GM12878 (cell line): Measurements from ENCODE around the gene SPX. TPM values are rescaled to one million over a fixed set of nuclear protein-coding genes. Genes with fewer than 3 reads are reported as not detected.

Experiments
- ATAC-seq: fragments of 200-7000 bp; cut with Tn5 transposase; 3 replicates; pipeline ENCODE4 v1.9.1; 2020; ENCODE audit warnings: mild to moderate bottlenecking, moderate library complexity
- BruUV-seq: library from RNA; stranded (reverse); fragments of 400-500 nt; replicated peaks from 2 replicates; lab custom pipeline; 2021; lab: Mats Ljungman, UMichigan
- CTCF ChIA-PET: fragments of 300-600 bp; sonication (Branson Sonifier 250); formaldehyde crosslinking; extraction: SDS; loops from one replicate; lab custom pipeline; 2021; ENCODE audit warnings: inconsistent platforms; lab: Yijun Ruan, JAX
- POLR2A ChIA-PET: fragments of 350-600 bp; formaldehyde crosslinking; extraction: SDS; loops from one replicate; lab custom pipeline; 2021; ENCODE audit warnings: inconsistent platforms; lab: Charles Lee
- RAD21 ChIA-PET: fragments of 300-600 bp; sonication (Branson Sonifier 250); formaldehyde crosslinking; loops from one replicate; lab custom pipeline; 2023; ENCODE audit warnings: antibody characterized with exemption; ENCODE audit not compliant: unreplicated experiment; lab: Charles Lee
- SMC1A ChIA-PET: fragments of 300-600 bp; sonication (Branson Sonifier 250); formaldehyde crosslinking; loops from one replicate; lab custom pipeline; 2023; ENCODE audit not compliant: unreplicated experiment, uncharacterized antibody; lab: Charles Lee
- DNase-seq: peaks from one replicate; pipeline ENCODE4 v3.0.0-alpha.2; 2011; ENCODE audit warnings: low read depth, low spot score
- FAIRE-seq: peaks from 3 replicates; lab custom pipeline; 2011; peaks lifted over from hg19 to GRCh38; lab: Jason Lieb, UNC
- H2AFZ ChIP-seq: 2 replicates; pipeline ENCODE4 v1.6.0; 2011; ENCODE audit warnings: low read depth, low read length, control low read depth; ENCODE audit not compliant: control insufficient read depth
- H3K27ac ChIP-seq: 2 replicates; pipeline ENCODE4 v1.5.1; 2011; ENCODE audit warnings: control low read depth; ENCODE audit not compliant: control insufficient read depth, insufficient read depth
- H3K27me3 ChIP-seq, 2 experiments: replicated peaks in 1 of 2; 2 replicates each; pipeline versions ENCODE4 v1.6.0 to v1.6.1; 2011; ENCODE audit warnings: low read length in 1 of 2; ENCODE audit not compliant: control insufficient read depth in 2 of 2, insufficient read depth in 2 of 2
- H3K36me3 ChIP-seq, 2 experiments: 2 replicates each; pipeline ENCODE4 v1.5.1; 2011; ENCODE audit warnings: low read length in 1 of 2; ENCODE audit not compliant: control insufficient read depth in 2 of 2, insufficient read depth in 2 of 2
- H3K4me1 ChIP-seq: 2 replicates; pipeline ENCODE4 v1.6.1; 2011; ENCODE audit warnings: mild to moderate bottlenecking, low read length, moderate library complexity, mixed read lengths; ENCODE audit not compliant: control insufficient read depth, insufficient read depth
- H3K4me2 ChIP-seq: 2 replicates; pipeline ENCODE4 v1.6.0; 2011; ENCODE audit warnings: control low read depth; ENCODE audit not compliant: control insufficient read depth, insufficient read depth
- H3K4me3 ChIP-seq: fragments of 200-600 bp; sonication (generic); 2 replicates; pipeline ENCODE4 v1.5.1; 2016
- H3K79me2 ChIP-seq: 2 replicates; pipeline ENCODE4 v1.6.0; 2011; ENCODE audit warnings: low read length; ENCODE audit not compliant: control insufficient read depth, insufficient read depth
- H3K9ac ChIP-seq: 2 replicates; pipeline ENCODE4 v1.8.0; 2011; ENCODE audit warnings: low read length, control low read depth, mixed read lengths; ENCODE audit not compliant: control insufficient read depth, insufficient read depth
- H3K9me3 ChIP-seq: replicated peaks from 3 replicates; pipeline ENCODE4 v1.5.1; 2011; ENCODE audit warnings: mild to moderate bottlenecking, low read length; ENCODE audit not compliant: control insufficient read depth, insufficient read depth
- H4K20me1 ChIP-seq: 2 replicates; pipeline ENCODE4 v1.6.0; 2011; ENCODE audit not compliant: control insufficient read depth, insufficient read depth
- ATF2 ChIP-seq: IDR thresholded peaks from 2 replicates; pipeline ENCODE4 v1.6.1; 2012; ENCODE audit warnings: low read length, inconsistent platforms
- ATF3 ChIP-seq: IDR thresholded peaks from 2 replicates; pipeline ENCODE4 v1.6.1; 2011; ENCODE audit warnings: low read depth, mild to moderate bottlenecking, low read length, moderate library complexity, borderline replicate concordance; ENCODE audit errors: extremely low read depth
- EGR1 ChIP-seq, 2 experiments: IDR thresholded peaks; 1 replicate in 1 of 2; 2 replicates in 1 of 2; pipeline ENCODE4 v1.6.1; 2011 to 2012; ENCODE audit warnings: low read depth in 2 of 2, low read length in 2 of 2, borderline replicate concordance in 1 of 2, mild to moderate bottlenecking in 1 of 2, moderate library complexity in 1 of 2
- GATAD2B ChIP-seq: fragments of 450-650 bp; conservative IDR thresholded peaks from 2 replicates; pipeline ENCODE4 v1.6.1; 2017; ENCODE audit warnings: low read depth, mild to moderate bottlenecking, moderate library complexity
- IKZF2 ChIP-seq, 2 experiments: fragments of 450-650 bp; IDR thresholded peaks; 2 replicates each; pipeline ENCODE4 v1.6.1; 2017; ENCODE audit warnings: mild to moderate bottlenecking in 2 of 2, moderate library complexity in 2 of 2
- JUNB ChIP-seq: IDR thresholded peaks from 2 replicates; pipeline ENCODE4 v1.6.1; 2016; ENCODE audit warnings: antibody characterized with exemption, mild to moderate bottlenecking
- MLLT1 ChIP-seq: fragments of 450-650 bp; IDR thresholded peaks from 2 replicates; pipeline ENCODE4 v1.6.1; 2016; ENCODE audit warnings: mild to moderate bottlenecking
- NFYA ChIP-seq: IDR thresholded peaks from 2 replicates; pipeline ENCODE4 v1.6.1; 2011; ENCODE audit warnings: low read depth, mild to moderate bottlenecking, low read length, improper control_type of control experiment, borderline replicate concordance
- PML ChIP-seq: IDR thresholded peaks from 2 replicates; pipeline ENCODE4 v1.6.1; 2012; ENCODE audit warnings: low read length, inconsistent platforms
- SIN3A ChIP-seq: IDR thresholded peaks from 2 replicates; pipeline ENCODE4 v1.6.1; 2012; ENCODE audit warnings: low read depth, low read length, improper control_type of control experiment
- SREBF1 ChIP-seq: IDR thresholded peaks from 2 replicates; pipeline ENCODE4 v1.6.1; 2012; ENCODE audit warnings: mild to moderate bottlenecking, low read length
- SUPT20H ChIP-seq: IDR thresholded peaks from 2 replicates; pipeline ENCODE4 v1.6.1; 2011; ENCODE audit warnings: low read depth, mild to moderate bottlenecking, low read length, moderate library complexity, borderline replicate concordance; ENCODE audit not compliant: control insufficient read depth
- SUZ12 ChIP-seq: fragments of 200-600 bp; sonication (generic); IDR thresholded peaks from one replicate; pipeline ENCODE4 v1.6.1; 2018; ENCODE audit warnings: antibody characterized with exemption, mild to moderate bottlenecking; ENCODE audit not compliant: unreplicated experiment
- TCF7 ChIP-seq: IDR thresholded peaks from 2 replicates; pipeline ENCODE4 v1.6.1; 2014; ENCODE audit warnings: antibody characterized with exemption, borderline replicate concordance
- ZBED1 ChIP-seq: IDR thresholded peaks from 2 replicates; pipeline ENCODE4 v1.6.1; 2016; ENCODE audit warnings: borderline replicate concordance
- WGBS: methylation state at CpG from one replicate; pipeline ENCODE4 v1.1.6; 2016; ENCODE audit warnings: low lambda C conversion rate; ENCODE audit not compliant: insufficient replicate concordance, insufficient coverage; ENCODE audit errors: missing lambda C conversion rate; 5-methylcytosine and 5-hydroxymethylcytosine counted together
- in situ Hi-C: fragments of 300-500 bp; cut with MboI; formaldehyde crosslinking; loops from 9 replicates; pipeline ENCODE4 v1.14.3; 2018; ENCODE audit warnings: mixed read lengths
- intact Hi-C: fragments of 100-400 bp; cut with micrococcal nuclease; formaldehyde crosslinking; loops from one replicate; pipeline ENCODE4 v1.14.2; 2022; ENCODE audit not compliant: unreplicated experiment
- polyA plus RNA-seq, 11 experiments: library from polyadenylated mRNA; depleted of rRNA in 4 of 11; unstranded in 6 of 11; stranded (reverse) in 5 of 11; fragments of >200 nt; fragmentation: Nextera tagmentation in 4 of 11; fragmentation: Illumina TruSeq in 1 of 11; extraction: Ambion mirVana in 4 of 11; extraction: Trizol in 1 of 11; gene quantifications; 1 replicate in 1 of 11; 2 replicates in 10 of 11; pipeline versions ENCODE4 v1.2.1 to v1.2.3, GENCODE V29; 2011 to 2016; ENCODE audit warnings: inconsistent platforms in 2 of 11, missing spikeins in 2 of 11, low read depth in 1 of 11
- total RNA-seq, 4 experiments: library from RNA; depleted of rRNA in 3 of 4; stranded (reverse); fragments of >200 nt in 3 of 4; fragmentation: Illumina TruSeq in 1 of 4; extraction: Trizol in 1 of 4; gene quantifications; 2 replicates each; pipeline versions ENCODE4 v1.2.1 to v1.2.3, GENCODE V29; 2013 to 2021
- TF ChIP-seq, protein P1 (sequence below): IDR thresholded peaks from 2 replicates; pipeline ENCODE4 v1.6.1; 2011; ENCODE audit warnings: borderline replicate concordance, low read depth, mild to moderate bottlenecking, moderate library complexity, low read length; ENCODE audit not compliant: insufficient read depth, poor library complexity, severe bottlenecking

SPX gene
- total and polyA plus RNA-seq, 10 of the 15 experiments (the other 5 are each of a cell fraction or from before 2014, with no cell fraction given) = 0.05 TPM; not detected in 8

- H4K20me1 ChIP-seq = no peaks in the 10 kb centered on the region
- TF ChIP-seq JUNB = no peak
- no peak for TF ChIP-seq SREBF1
- TF ChIP-seq GATAD2B = no peak
- TF ChIP-seq TCF7 = no peak
- TF ChIP-seq SIN3A = no peak
- TF ChIP-seq EGR1 (IDR thresholded peaks at IDR 0.05; ENCODE audit: borderline replicate concordance in 1 of 2, low read depth in 2 of 2, low read length in 2 of 2) = no peak
- no peak for TF ChIP-seq SUZ12
- TF ChIP-seq ATF3 = no peak
- TF ChIP-seq MLLT1 = no peak
- no peak for TF ChIP-seq PML
- TF ChIP-seq SUPT20H = no peak
- TF ChIP-seq ATF2 = no peak
- no peak for TF ChIP-seq IKZF2 (IDR thresholded peaks at IDR 0.05)
- no peak for TF ChIP-seq NFYA
- TF ChIP-seq, protein P1, sequence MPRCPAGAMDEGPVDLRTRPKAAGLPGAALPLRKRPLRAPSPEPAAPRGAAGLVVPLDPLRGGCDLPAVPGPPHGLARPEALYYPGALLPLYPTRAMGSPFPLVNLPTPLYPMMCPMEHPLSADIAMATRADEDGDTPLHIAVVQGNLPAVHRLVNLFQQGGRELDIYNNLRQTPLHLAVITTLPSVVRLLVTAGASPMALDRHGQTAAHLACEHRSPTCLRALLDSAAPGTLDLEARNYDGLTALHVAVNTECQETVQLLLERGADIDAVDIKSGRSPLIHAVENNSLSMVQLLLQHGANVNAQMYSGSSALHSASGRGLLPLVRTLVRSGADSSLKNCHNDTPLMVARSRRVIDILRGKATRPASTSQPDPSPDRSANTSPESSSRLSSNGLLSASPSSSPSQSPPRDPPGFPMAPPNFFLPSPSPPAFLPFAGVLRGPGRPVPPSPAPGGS = no peak
- no peak for TF ChIP-seq ZBED1
- TF ChIP-seq, all 136 proteins: peak for 0
- no peak overlapping the region for H3K9ac ChIP-seq
- no peak overlapping the region for H2AFZ ChIP-seq
- ATAC-seq (peak; percentile 21; the same call in 2 of the 3 replicates), FAIRE-seq (no peak), DNase-seq (no peak)
- in situ Hi-C loops (no loop called here), intact Hi-C loops (no loop called here)
- H3K27ac ChIP-seq = no peak overlapping the region
- no peaks in the 10 kb centered on the region for H3K36me3 ChIP-seq
- H3K79me2 ChIP-seq = no peaks in the 10 kb centered on the region
- H3K9me3 ChIP-seq = no peaks in the 10 kb centered on the region
- H3K4me3 ChIP-seq = no peak overlapping the region
- ChIA-PET SMC1A (no interaction called here), RAD21 (no interaction called here), POLR2A (interaction anchor here (0.6 kb wide), 1 partner anchor 34 kb away, joined by 4 read pairs; no protein-coding TSS in a partner anchor), CTCF (interaction anchor here (1.1 kb wide), 1 partner anchor 9 kb away, joined by 3 read pairs; no protein-coding TSS in a partner anchor)
- 16% methylated on average over 5 of the region's 5 CpGs for WGBS
- no peak overlapping the region for H3K4me2 ChIP-seq
- no peaks in the 10 kb centered on the region for H3K4me1 ChIP-seq
- H3K27me3 ChIP-seq = no peaks in the 10 kb centered on the region
- BruUV-seq = no TSS peak
Observed at GRCh38 chr12:21542403-21542802, 16.3 kb downstream of the SPX start.
